Adrenal gland (tissue), 5 donors: ENCODE measurements around the gene PDE6B.

ENCODE experiments used
- CTCF ChIP-seq, 6 experiments: fragments of 450-650 bp in 4 of 6; fragments of 200-600 bp in 2 of 6; sonication (generic) in 1 of 6; IDR thresholded peaks; 1 replicate in 5 of 6; 2 replicates in 1 of 6; pipeline versions ENCODE4 v1.5.1 to v1.8.0; 2016 to 2021; ENCODE audit warnings: antibody characterized with exemption in 6 of 6, mild to moderate bottlenecking in 2 of 6, moderate library complexity in 1 of 6
- POLR2A ChIP-seq, 2 donors: fragments of 450-650 bp; IDR thresholded peaks; one replicate each; pipeline ENCODE4 v1.6.1; 2017; ENCODE audit warnings: antibody characterized with exemption in 2 of 2, mild to moderate bottlenecking in 2 of 2, moderate library complexity in 1 of 2
- donor health status: DM: no; HTN: no; CAD: no.

- TF ChIP-seq CTCF (IDR thresholded peaks at IDR 0.05) (no peak), POLR2A (IDR thresholded peaks at IDR 0.05) (no peak)
Measured at GRCh38 chr4:712093-712492, 86.7 kb downstream of the PDE6B start.
